CD8-positive, alpha-beta memory T cell (primary cell): ENCODE data around the gene SLC6A5. TPM values are rescaled to one million over a fixed set of nuclear protein-coding genes. Genes with fewer than 3 reads are reported as not detected.

Experiments
- CTCF ChIA-PET: fragments of 350-600 bp; sonication (Branson Sonifier 250); formaldehyde crosslinking; loops from one replicate; lab custom pipeline; 2021; ENCODE audit warnings: antibody characterized with exemption; lab: Charles Lee
- POLR2A ChIA-PET: fragments of 350-600 bp; sonication (Branson Sonifier 250); formaldehyde crosslinking; loops from one replicate; lab custom pipeline; 2021; ENCODE audit warnings: antibody characterized with exemption; lab: Charles Lee
- DNase-seq, 5 donors: peaks; one replicate each; pipeline versions ENCODE4 v3.0.0 to v3.0.0-alpha.2; 2020 to 2022; ENCODE audit warnings: mixed read lengths in 1 of 5
- H3K27ac ChIP-seq: one replicate; pipeline ENCODE4 v1.7.0; 2013; ENCODE audit warnings: low read depth, mild to moderate bottlenecking, low read length, moderate library complexity
- H3K27me3 ChIP-seq: 2 replicates; pipeline ENCODE4 v1.7.0; 2013; ENCODE audit warnings: low read length, mild to moderate bottlenecking; ENCODE audit not compliant: insufficient read depth, poor library complexity, severe bottlenecking
- H3K36me3 ChIP-seq: 2 replicates; pipeline ENCODE4 v1.7.0; 2013; ENCODE audit warnings: mild to moderate bottlenecking, low read length, moderate library complexity; ENCODE audit not compliant: insufficient read depth
- H3K4me1 ChIP-seq: 2 replicates; pipeline ENCODE4 v1.7.0; 2013; ENCODE audit warnings: mild to moderate bottlenecking, low read length, moderate library complexity; ENCODE audit not compliant: insufficient read depth
- H3K4me3 ChIP-seq: 2 replicates; pipeline ENCODE4 v1.7.0; 2013; ENCODE audit warnings: mild to moderate bottlenecking, low read length
- H3K9me3 ChIP-seq: 2 replicates; pipeline ENCODE4 v1.7.0; 2013; ENCODE audit warnings: mild to moderate bottlenecking, low read length
- H3K27ac Mint-ChIP-seq, 8 donors: one replicate each; pipeline ENCODE4 v1.8.0; 2020 to 2021; ENCODE audit warnings: mixed read lengths in 8 of 8, mild to moderate bottlenecking in 6 of 8, inconsistent platforms in 3 of 8, moderate library complexity in 3 of 8
- H3K27me3 Mint-ChIP-seq, 2 donors: one replicate each; pipeline ENCODE4 v1.8.0; 2020 to 2021; ENCODE audit warnings: mixed read lengths in 2 of 2, mild to moderate bottlenecking in 1 of 2, moderate library complexity in 1 of 2
- H3K36me3 Mint-ChIP-seq, 3 donors: one replicate each; pipeline ENCODE4 v1.8.0; 2020 to 2021; ENCODE audit warnings: mixed read lengths in 3 of 3, inconsistent platforms in 1 of 3, mild to moderate bottlenecking in 1 of 3
- H3K4me1 Mint-ChIP-seq, 3 donors: one replicate each; pipeline ENCODE4 v1.8.0; 2020 to 2021; ENCODE audit warnings: mixed read lengths in 3 of 3, inconsistent platforms in 1 of 3, mild to moderate bottlenecking in 1 of 3
- H3K4me3 Mint-ChIP-seq, 7 donors: one replicate each; pipeline ENCODE4 v1.8.0; 2020 to 2021; ENCODE audit warnings: mixed read lengths in 7 of 7, mild to moderate bottlenecking in 6 of 7, moderate library complexity in 4 of 7, inconsistent platforms in 2 of 7
- H3K9me3 Mint-ChIP-seq, 5 donors: one replicate each; pipeline ENCODE4 v1.8.0; 2020 to 2022; ENCODE audit warnings: mixed read lengths in 5 of 5, mild to moderate bottlenecking in 3 of 5, moderate library complexity in 2 of 5, inconsistent platforms in 1 of 5
- polyA plus RNA-seq: library from polyadenylated mRNA; unstranded; fragments of 300-500 nt; fragmentation: Illumina TruSeq; gene quantifications from one replicate; pipeline ENCODE4 v1.2.3, GENCODE V29; 2021
- total RNA-seq, 2 experiments: library from RNA; stranded (reverse); gene quantifications; one replicate each; pipeline ENCODE4 v1.2.3, GENCODE V29; 2021

SLC6A5 gene
- total and polyA plus RNA-seq, 3 experiments from 2014 or later = not detected

GRCh38 chr11:20668844-20669819, 69.7 kb downstream of the SLC6A5 start, which contains the start of gene NELL1:
TSS of gene NELL1 (plus strand) at chr11:20669586.
- Mint-ChIP-seq H3K4me3 (peak within 1 kb of the TSS in 3 of 7 donors; percentile 16 to 44 (median 19)), H3K27ac (no peak within 1 kb of the TSS), H3K9me3 (peaks cover 0 to 15% (median 3%) of the 10 kb centered on the region in 5 donors), H3K36me3 (no peaks in the 10 kb centered on the region), H3K4me1 (peaks cover 0 to 14% (median 5%) of the 10 kb centered on the region in 3 donors), H3K27me3 (peaks cover 45 to 71% of the 10 kb centered on the region in 2 donors)
- H3K27ac ChIP-seq = no peak within 1 kb of the TSS
- no peaks in the 10 kb centered on the region for H3K9me3 ChIP-seq
- H3K4me3 ChIP-seq = no peak within 1 kb of the TSS
- H3K27me3 ChIP-seq = peaks cover 5% of the 10 kb centered on the region
- no peaks in the 10 kb centered on the region for H3K4me1 ChIP-seq
- CTCF ChIA-PET = no interaction called here
- DNase-seq = no peak
- POLR2A ChIA-PET = no interaction called here
- H3K36me3 ChIP-seq = no peaks in the 10 kb centered on the region

GRCh38 chr11:20669820-20670684, 70.6 kb downstream of the SLC6A5 start:
- no peak overlapping the region for H3K4me3 Mint-ChIP-seq
- peaks cover 49 to 73% of the 10 kb centered on the region in 2 donors for H3K27me3 Mint-ChIP-seq
- H3K27ac Mint-ChIP-seq = no peak overlapping the region
- Histone ChIP-seq H3K4me3 (no peak overlapping the region), H3K36me3 (no peaks in the 10 kb centered on the region), H3K4me1 (no peaks in the 10 kb centered on the region), H3K27ac (no peak overlapping the region), H3K9me3 (no peaks in the 10 kb centered on the region), H3K27me3 (peaks cover 5% of the 10 kb centered on the region)
- no peaks in the 10 kb centered on the region for H3K36me3 Mint-ChIP-seq
- peaks cover 0 to 15% (median 3%) of the 10 kb centered on the region in 5 donors for H3K9me3 Mint-ChIP-seq
- H3K4me1 Mint-ChIP-seq = peaks cover 0 to 14% (median 5%) of the 10 kb centered on the region in 3 donors
- no peak for DNase-seq
- CTCF ChIA-PET = no interaction called here
- POLR2A ChIA-PET = no interaction called here

GRCh38 chr11:20670932-20671403, 71.6 kb downstream of the SLC6A5 start:
- no peaks in the 10 kb centered on the region for H3K36me3 ChIP-seq
- H3K27ac Mint-ChIP-seq = no peak overlapping the region
- POLR2A ChIA-PET = no interaction called here
- no peaks in the 10 kb centered on the region for H3K36me3 Mint-ChIP-seq
- peaks cover 46 to 70% of the 10 kb centered on the region in 2 donors for H3K27me3 Mint-ChIP-seq
- peaks cover 0 to 11% (median 3%) of the 10 kb centered on the region in 5 donors for H3K9me3 Mint-ChIP-seq
- peaks cover 5% of the 10 kb centered on the region for H3K27me3 ChIP-seq
- CTCF ChIA-PET = no interaction called here
- no peak overlapping the region for H3K27ac ChIP-seq
- H3K4me3 Mint-ChIP-seq = no peak overlapping the region
- peaks cover 0 to 14% (median 5%) of the 10 kb centered on the region in 3 donors for H3K4me1 Mint-ChIP-seq
- DNase-seq = no peak
- no peaks in the 10 kb centered on the region for H3K4me1 ChIP-seq
- no peaks in the 10 kb centered on the region for H3K9me3 ChIP-seq
- H3K4me3 ChIP-seq = no peak overlapping the region

DNA sequence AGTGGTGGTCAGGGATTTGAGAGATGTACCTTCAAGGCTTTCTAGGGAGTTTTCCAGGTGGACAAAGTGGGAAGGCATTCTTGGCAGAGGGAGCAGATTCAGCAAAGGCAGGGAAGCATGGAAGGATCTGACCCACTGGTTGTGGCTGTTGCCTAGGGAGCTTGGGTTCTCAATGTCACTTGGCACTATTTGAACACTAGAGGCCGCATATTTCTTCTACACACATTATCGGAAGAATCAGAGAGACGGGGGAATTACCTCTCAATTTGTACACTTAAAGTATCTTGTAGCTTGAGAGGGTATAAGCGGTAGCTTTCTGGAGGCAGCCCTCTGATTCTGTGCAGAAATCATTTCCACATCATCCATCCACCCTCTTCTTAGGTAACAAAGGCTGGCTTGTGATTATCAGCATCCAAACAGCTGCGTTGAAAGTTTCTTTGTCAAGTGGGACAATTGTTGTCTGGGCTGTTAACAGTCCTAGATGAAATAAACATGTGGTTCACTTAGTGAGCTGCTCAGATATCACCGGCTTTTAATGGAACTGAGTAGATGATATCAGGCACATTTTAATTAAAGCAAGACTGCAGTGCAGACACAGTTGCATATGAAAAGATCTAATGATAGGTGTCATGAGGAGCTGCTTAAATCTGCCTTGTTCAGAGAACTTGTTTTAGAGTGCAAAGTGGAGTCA, 72.6 kb downstream of the SLC6A5 start:
- no peak overlapping the region for H3K4me3 ChIP-seq
- H3K36me3 ChIP-seq = no peaks in the 10 kb centered on the region
- DNase-seq = no peak
- H3K27me3 Mint-ChIP-seq = peaks cover 40 to 59% of the 10 kb centered on the region in 2 donors
- peaks cover 0 to 7% (median 0%) of the 10 kb centered on the region in 5 donors for H3K9me3 Mint-ChIP-seq
- H3K27ac Mint-ChIP-seq = no peak overlapping the region
- H3K27ac ChIP-seq = no peak overlapping the region
- ChIA-PET CTCF (no interaction called here), POLR2A (no interaction called here)
- peaks cover 5% of the 10 kb centered on the region for H3K27me3 ChIP-seq
- H3K4me1 ChIP-seq = no peaks in the 10 kb centered on the region
- no peak overlapping the region for H3K4me3 Mint-ChIP-seq
- H3K4me1 Mint-ChIP-seq = peaks cover 0 to 14% (median 5%) of the 10 kb centered on the region in 3 donors
- H3K36me3 Mint-ChIP-seq = no peaks in the 10 kb centered on the region
- H3K9me3 ChIP-seq = no peaks in the 10 kb centered on the region

GRCh38 chr11:20672575-20672974, 73.2 kb downstream of the SLC6A5 start:
- no peak overlapping the region for H3K27ac ChIP-seq
- ChIA-PET CTCF (no interaction called here), POLR2A (no interaction called here)
- H3K4me1 ChIP-seq = no peaks in the 10 kb centered on the region
- H3K36me3 ChIP-seq = no peaks in the 10 kb centered on the region
- Mint-ChIP-seq H3K4me1 (peaks cover 0 to 14% (median 5%) of the 10 kb centered on the region in 3 donors), H3K9me3 (peaks cover 0 to 7% (median 0%) of the 10 kb centered on the region in 5 donors), H3K36me3 (no peaks in the 10 kb centered on the region), H3K27ac (no peak overlapping the region), H3K27me3 (peaks cover 36 to 54% of the 10 kb centered on the region in 2 donors), H3K4me3 (no peak overlapping the region)
- no peak overlapping the region for H3K4me3 ChIP-seq
- H3K9me3 ChIP-seq = no peaks in the 10 kb centered on the region
- DNase-seq = no peak
- H3K27me3 ChIP-seq = peaks cover 5% of the 10 kb centered on the region

- CTCF ChIA-PET = no interaction called here
Measured at GRCh38 chr11:20676658-20677057, 77.2 kb downstream of the SLC6A5 start.

GRCh38 chr11:20688761-20689160, 89.4 kb downstream of the SLC6A5 start:
- Histone ChIP-seq H3K4me1 (no peaks in the 10 kb centered on the region), H3K4me3 (no peak overlapping the region), H3K9me3 (no peaks in the 10 kb centered on the region), H3K27ac (no peak overlapping the region), H3K27me3 (no peaks in the 10 kb centered on the region), H3K36me3 (no peaks in the 10 kb centered on the region)
- no peak for DNase-seq
- Mint-ChIP-seq H3K9me3 (peaks cover 0 to 2% (median 0%) of the 10 kb centered on the region in 5 donors), H3K27me3 (no peaks in the 10 kb centered on the region), H3K4me1 (no peaks in the 10 kb centered on the region), H3K27ac (no peak overlapping the region), H3K4me3 (no peak overlapping the region), H3K36me3 (no peaks in the 10 kb centered on the region)
- CTCF ChIA-PET = no interaction called here
- POLR2A ChIA-PET = no interaction called here

More at GRCh38 chr11:20676658-20677057, 77.2 kb downstream of the SLC6A5 start:
- Mint-ChIP-seq H3K4me3 (no peak overlapping the region), H3K27me3 (peaks cover 11 to 21% of the 10 kb centered on the region in 2 donors), H3K27ac (no peak overlapping the region), H3K9me3 (peaks cover 0 to 1% (median 0%) of the 10 kb centered on the region in 5 donors), H3K36me3 (no peaks in the 10 kb centered on the region), H3K4me1 (no peaks in the 10 kb centered on the region)
- H3K27ac ChIP-seq = no peak overlapping the region
- no peaks in the 10 kb centered on the region for H3K27me3 ChIP-seq
- H3K9me3 ChIP-seq = no peaks in the 10 kb centered on the region
- no peaks in the 10 kb centered on the region for H3K36me3 ChIP-seq
- H3K4me3 ChIP-seq = no peak overlapping the region
- no peaks in the 10 kb centered on the region for H3K4me1 ChIP-seq
- POLR2A ChIA-PET = no interaction called here
- DNase-seq = no peak
